Fibroblast of pulmonary artery (primary cell): ENCODE data around the gene C2orf76.

Experiments
- DNase-seq: peaks from one replicate; pipeline ENCODE4 v3.0.0-alpha.2; 2010; ENCODE audit warnings: low read depth
- H3K4me3 ChIP-seq: replicated peaks from 2 replicates; pipeline ENCODE4 v1.5.1; 2011; ENCODE audit warnings: low read depth, mild to moderate bottlenecking, control low read depth, low read length, moderate library complexity
- TF ChIP-seq, protein P1 (sequence below): IDR thresholded peaks from 2 replicates; pipeline ENCODE4 v1.5.1; 2011; ENCODE audit warnings: mild to moderate bottlenecking, control low read depth, low read length, inconsistent platforms; ENCODE audit errors: missing control alignments

The C2orf76 gene

GRCh38 chr2:119352357-119352756, 14.3 kb downstream of the C2orf76 start:
- TF ChIP-seq, protein P1, sequence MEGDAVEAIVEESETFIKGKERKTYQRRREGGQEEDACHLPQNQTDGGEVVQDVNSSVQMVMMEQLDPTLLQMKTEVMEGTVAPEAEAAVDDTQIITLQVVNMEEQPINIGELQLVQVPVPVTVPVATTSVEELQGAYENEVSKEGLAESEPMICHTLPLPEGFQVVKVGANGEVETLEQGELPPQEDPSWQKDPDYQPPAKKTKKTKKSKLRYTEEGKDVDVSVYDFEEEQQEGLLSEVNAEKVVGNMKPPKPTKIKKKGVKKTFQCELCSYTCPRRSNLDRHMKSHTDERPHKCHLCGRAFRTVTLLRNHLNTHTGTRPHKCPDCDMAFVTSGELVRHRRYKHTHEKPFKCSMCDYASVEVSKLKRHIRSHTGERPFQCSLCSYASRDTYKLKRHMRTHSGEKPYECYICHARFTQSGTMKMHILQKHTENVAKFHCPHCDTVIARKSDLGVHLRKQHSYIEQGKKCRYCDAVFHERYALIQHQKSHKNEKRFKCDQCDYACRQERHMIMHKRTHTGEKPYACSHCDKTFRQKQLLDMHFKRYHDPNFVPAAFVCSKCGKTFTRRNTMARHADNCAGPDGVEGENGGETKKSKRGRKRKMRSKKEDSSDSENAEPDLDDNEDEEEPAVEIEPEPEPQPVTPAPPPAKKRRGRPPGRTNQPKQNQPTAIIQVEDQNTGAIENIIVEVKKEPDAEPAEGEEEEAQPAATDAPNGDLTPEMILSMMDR = no peak
- DNase-seq = no peak
- no peak overlapping the region for H3K4me3 ChIP-seq

GRCh38 chr2:119350311-119350998, 16.2 kb downstream of the C2orf76 start:
- H3K4me3 ChIP-seq = no peak overlapping the region
- no peak for DNase-seq
- TF ChIP-seq, protein P1 = no peak

- TF ChIP-seq, protein P1 = no peak
- no peak overlapping the region for H3K4me3 ChIP-seq
- no peak for DNase-seq
These were observed 17.3 kb downstream of the C2orf76 start for GRCh38 chr2:119349289-119349688.

DNA sequence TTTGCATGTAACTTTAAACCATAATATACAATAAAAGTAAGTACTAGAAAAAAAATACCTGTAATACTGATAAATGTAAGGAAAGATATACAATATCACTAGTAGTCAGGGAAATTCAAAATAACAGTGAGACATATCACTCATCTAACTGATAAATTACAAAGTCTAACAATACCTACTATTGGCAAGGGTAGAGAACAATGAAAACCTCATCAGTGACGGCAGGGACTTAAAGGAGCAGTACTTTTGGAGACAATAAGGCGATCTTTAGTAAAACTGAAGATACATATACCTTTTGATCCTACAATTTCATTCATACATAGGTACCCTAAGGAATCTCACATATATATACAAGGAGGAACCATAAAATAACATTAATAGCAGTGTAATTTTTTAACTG, 24.9 kb downstream of the C2orf76 start:
- H3K4me3 ChIP-seq = no peak overlapping the region
- no peak for DNase-seq
- TF ChIP-seq, protein P1 = no peak

GRCh38 chr2:119339562-119339923, 27.1 kb downstream of the C2orf76 start:
- no peak for DNase-seq
- H3K4me3 ChIP-seq = no peak overlapping the region

DNA sequence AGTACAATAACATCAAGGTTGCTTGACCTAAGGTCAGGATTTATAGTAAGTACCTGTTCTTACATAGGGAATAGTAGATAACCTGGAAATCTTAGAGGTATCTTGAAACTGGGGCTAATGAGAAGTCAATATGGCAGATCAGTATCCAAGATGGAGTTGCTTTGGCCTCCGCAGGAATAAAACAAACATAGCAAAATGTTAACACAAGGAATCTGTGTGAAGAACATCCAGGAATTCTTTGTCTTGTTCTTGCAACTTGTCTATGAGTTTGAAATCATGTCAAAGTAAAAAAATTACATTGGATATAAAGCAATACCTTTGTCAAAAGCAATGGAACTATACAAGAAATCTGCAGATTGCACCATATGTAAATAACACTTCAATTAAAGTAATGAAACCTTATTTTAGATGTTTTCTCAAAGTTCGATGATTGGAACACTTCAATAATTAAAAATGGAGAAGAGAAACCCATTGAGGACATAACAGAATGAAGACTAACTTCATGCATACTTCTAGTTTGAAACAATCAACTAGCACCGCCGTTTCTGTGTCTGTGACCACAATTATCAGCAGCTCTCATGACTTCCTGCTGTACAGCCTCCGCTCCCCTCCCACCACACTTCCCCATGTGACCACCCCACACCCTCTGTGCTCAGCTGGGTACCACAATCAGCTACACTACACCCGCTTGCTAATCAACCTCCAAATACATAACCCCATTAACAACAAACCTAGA, 27.6 kb downstream of the C2orf76 start:
- no peak overlapping the region for H3K4me3 ChIP-seq
- no peak for DNase-seq
- TF ChIP-seq, protein P1 = no peak

More at GRCh38 chr2:119339562-119339923, 27.1 kb downstream of the C2orf76 start:
- TF ChIP-seq, protein P1 = no peak

GRCh38 chr2:119338272-119338671, 28.4 kb downstream of the C2orf76 start:
- no peak overlapping the region for H3K4me3 ChIP-seq
- no peak for DNase-seq
- TF ChIP-seq, protein P1 = no peak
